ENCODE results near the gene KCNMA1.

KCNMA1 gene

DNA sequence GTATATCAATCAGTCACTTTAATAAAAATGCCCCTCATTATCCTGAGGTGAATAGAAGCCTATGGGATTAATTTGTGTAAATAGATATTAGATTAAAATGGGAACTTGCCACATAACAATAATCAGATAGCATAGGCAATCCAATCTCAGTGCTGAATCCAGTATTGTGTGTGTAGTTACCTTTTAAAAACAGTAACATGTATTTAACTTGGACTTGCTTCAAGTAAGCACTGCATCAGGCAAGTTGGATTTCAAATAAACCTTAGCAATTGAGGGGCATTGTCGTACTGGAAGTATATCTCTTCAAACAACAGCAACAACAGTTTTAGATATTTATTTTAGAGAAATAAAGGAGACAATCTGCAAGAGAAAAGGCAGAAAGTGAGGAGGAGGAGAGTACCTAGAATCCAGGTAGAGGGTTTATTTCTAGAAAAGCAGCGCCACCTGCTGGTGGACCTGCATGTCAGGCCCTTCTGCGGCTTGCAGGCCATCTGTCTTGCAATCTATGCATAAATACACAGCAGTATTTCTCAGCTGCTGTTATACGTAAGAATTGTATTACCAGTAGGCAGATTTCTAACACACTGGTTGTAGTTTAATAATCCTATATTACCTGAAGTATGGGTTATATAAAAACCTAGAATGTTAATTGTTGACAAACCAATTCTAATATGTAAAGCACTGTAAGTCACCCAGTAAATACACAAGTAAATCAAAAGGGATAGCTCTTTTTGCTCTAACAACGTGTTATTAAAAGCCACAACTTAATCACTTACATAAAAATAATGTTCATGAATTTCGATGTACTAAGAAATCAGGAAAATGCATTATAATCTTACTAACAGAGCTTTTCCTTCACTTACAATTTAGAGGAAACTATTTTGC lies 652.8 kb downstream of the KCNMA1 start:
- peak; percentile 20 to 27 for DNase-seq (ENCODE audit: low read depth in 2 of 2)

DNA sequence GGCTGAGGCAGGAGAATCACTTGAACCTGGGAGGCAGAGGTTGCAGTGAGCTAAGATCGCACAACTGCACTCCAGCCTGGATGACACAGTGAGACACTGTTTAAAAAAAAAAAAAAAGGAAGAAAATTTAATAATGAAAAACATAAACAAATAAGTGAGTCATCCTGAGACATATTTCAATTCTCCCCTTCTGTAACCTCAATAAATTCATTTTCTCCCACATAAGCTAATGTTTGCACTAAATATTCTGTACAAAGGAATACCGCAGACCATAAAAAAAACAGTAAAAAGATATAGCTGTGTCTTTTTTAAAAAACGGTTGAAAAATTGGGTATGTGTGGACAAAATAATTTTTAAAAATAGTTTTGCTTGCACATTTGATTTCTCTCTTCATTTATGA lies 654.0 kb downstream of the KCNMA1 start:
- no peak for DNase-seq (ENCODE audit: low read depth in 2 of 2)

DNA sequence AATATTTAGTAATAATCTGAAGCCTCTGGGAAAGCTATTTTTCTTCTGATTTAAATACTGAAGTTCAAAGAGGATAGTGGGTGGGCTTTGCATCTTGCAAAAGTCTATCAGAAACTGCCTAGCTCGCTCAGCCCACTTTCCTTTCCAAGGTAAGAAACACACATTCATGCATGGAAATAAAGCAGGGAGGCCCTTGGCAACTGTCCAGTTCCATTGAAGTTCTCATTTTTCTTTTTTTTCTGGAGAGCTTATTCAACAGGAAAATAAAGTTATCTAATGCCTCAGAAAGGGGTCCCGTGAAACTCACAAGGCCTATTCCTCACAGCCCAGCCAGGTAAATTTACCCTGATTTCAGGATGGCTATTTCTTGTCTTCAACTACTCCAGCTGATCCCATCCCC lies 654.9 kb downstream of the KCNMA1 start:
- DNase-seq (ENCODE audit: low read depth in 2 of 2), result no peak

DNA sequence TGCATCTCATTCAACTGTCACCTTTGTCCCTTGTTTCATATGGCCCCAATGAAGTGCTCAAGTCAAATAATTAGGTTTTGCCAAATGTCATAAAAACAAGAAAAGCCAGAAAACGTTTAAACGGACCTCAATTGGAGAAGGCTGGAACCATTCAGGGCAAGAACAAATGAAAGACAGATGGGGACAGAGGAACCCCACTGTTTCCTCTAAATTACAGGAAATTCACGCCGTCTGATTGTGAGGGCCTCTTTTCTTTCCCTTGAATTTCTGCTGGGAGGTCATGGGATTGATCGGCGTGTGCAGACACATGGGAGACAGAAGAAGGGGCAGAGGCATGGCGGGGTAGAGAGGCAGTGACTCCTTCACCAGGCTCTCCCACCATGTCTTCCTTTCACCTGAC lies 656.4 kb downstream of the KCNMA1 start:
- DNase-seq (ENCODE audit: low read depth in 2 of 2), result no peak

DNA sequence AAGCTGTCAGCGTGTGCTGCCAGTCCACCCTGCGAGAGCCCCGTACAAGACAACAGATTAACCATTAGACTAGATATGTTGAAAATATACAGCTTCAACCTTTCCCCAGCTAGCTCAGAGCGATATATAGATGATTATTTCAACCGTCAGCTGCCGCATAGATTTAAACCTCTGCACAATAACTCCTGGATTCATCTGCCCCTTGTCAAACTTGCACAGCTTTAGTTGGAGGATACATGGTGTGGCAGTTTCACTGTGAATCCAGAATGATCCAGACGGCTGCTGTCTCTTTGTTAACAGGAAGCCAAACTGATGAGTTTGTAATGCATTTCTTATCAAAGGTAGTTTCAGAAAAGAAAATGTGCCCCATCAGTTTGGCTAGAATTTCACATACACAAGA lies 659.7 kb downstream of the KCNMA1 start:
- DNase-seq (ENCODE audit: low read depth in 2 of 2), result no peak

DNA sequence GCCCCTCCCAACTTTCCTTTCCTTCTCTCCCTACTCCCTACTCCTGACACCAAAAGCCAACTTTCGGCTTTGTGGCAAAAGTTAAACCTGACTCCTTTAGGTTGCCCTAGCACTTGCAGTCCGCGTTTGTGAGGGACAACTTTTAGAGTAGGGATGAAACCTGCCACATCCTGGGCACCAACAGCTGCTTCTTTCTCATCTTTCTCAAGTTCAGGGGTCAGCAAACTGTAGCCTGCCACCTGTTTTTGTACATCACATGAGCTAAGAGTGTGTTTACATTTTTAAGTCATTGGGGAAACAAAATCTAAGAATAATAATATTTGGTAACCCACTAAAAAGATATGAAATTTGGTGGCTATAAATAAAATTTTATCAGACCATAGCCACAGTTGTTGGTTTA lies 660.6 kb downstream of the KCNMA1 start:
- no peak for DNase-seq (ENCODE audit: low read depth in 2 of 2)

DNA sequence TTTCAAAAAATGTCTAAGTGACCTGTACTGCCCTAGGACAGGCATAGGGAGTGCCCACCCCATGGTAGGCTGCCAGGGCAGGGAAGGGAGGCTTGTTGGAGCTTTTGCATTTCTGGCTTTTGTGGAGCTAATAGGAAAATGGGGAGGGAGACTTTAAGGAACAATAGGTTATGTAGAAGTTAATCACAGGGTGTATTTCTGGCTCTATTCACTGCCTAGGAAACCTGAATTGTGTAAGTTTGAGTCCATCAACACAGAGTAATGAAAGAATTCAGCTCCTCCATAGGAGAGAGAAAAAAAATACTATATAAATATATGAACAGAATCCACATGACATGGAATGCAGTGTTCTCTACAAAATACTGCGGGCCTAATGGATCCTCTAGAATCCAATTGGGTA lies 661.5 kb downstream of the KCNMA1 start:
- DNase-seq (ENCODE audit: low read depth in 2 of 2), result no peak

DNA sequence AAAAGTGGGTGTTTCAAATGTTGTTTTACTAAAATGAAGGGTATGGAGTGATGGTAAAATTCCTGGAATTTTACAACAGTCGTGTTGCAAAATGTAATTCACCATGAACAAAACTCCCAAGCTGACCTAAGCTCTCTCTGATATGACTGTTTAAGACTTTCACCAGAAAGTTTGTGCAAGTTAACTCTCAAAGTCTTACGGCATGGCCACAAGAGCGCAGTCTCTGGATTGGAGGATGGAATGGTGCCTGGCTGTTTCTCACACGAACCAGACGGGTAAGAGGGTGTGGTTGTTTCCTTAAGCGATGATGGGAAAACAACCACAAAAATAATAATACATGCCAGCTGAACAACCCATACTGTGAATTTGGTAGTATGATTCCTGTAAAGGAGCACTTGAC lies 662.5 kb downstream of the KCNMA1 start:
- DNase-seq (ENCODE audit: low read depth in 2 of 2), result no peak

DNA sequence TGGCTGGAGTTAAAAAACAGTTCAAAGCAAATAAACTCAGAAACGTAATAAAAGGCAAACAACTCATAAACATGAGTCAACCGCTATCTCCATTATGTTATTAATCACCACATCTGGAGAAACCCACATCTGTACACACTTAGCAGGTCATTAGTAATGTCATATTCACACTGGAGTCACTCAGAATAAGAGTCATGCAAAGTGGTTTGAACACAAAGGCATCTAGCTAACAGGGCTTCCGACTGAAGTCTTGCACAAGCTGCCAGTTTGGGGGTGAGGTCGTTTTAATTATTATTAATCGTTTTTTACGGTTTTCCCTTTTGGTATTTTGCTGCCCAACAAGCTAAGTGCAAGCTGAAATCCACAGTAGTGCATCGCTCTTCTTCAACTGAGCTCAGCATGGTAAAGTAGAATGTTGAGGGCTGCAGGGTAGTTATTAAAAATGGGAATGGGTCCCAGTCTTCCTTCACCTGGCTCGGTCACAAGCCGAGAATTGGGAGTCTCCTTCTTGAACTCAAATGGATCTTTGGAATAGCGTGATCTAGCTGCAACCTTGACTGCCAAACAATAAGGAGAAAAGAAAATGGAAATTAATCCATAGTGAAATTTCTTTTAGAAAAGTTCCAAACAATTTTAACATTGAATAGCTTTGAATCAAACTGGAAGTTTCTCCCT lies 663.5 kb downstream of the KCNMA1 start:
- DNase-seq (ENCODE audit: low read depth in 2 of 2), result peak; percentile 56 to 63

DNA sequence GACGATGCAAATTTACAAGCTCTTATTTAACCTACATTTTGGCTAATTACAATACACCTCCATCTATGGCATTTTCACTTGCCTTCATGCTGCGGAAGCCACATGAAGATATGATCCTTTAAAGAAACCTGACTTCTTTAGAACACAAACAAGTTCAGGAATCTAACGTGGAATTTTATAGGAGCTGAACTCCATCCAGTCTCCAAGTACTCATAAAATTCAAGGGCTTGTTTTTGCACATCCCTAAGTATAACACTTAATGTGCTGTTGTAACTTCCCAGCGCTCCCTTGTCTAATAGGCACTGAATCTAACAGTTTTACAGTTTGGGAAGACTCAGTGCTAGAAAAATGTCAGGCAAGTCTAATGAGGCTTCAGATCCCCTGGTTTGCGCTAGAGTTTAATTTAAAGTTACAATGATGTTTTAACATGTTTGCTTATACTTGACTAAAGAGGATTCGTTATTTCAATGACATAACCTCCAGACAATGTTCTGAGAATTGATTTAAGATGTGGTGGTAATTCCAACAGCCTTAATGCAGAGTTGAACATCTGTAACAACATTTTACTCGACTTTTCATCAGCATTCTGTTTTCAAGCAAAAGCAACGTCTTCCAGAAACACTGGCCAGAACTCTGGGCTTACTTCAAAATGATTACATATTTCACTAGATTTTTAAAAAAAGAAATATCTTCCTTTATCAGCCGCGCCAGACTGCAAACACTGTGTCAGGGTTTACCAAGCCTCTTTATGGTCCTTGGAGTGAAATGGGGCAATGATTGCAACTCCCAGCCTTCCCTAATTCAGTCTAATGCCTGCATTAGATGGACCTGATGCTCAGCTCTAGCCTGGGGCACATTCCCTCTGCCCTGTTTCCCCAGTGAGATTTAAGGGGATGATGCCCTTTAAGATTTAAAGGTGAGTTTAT lies 664.3 kb downstream of the KCNMA1 start:
- DNase-seq (ENCODE audit: low read depth in 2 of 2), result peak; percentile 80 to 85

DNA sequence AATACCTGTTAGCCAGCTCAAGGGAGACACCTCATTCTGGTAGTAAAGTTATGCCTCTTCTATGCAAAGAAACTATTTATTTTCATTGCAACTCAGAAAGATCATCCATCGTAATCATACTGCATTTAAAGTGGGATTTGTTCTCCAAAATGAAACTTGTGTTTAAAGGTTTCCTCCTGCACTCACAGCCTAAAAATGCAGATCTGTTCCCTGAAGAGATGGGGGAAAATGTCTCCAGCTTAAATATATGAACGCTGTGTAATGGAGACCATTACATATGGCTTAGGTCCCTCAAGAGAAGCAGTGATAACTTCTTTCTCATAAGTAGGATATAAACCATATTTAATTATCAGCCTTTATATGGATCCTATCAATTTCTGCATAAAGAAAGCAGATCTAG lies 665.1 kb downstream of the KCNMA1 start:
- no peak for DNase-seq (ENCODE audit: low read depth in 2 of 2)

DNA sequence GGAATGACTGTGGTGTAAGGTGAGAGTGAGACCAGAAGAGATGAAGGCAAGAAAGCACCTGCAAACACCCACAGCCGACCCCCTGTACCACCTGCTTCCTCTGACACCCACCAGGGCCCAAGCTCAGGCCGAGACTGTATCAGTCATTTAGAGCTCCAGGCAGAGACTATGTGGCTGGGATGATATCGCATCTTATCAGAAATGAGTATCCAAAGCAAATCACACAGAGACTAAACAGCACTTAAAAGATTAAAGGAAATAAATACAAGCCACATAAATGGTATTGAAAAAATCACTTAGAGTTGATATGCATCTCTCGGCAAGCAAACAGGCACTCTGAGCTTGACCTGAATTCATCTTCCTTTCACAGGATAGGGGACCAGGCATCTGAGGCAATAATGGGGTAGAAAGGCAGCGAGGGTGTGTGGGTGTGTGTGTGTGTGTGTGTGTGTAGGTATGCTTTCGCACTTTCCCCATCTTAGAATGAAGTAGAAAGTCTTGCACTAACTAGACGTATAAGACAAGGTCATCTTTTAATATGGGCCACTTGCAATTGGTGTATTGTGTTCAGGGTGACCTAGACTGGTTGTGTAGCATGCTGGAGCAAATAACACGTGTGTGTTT lies 665.9 kb downstream of the KCNMA1 start:
- no peak for DNase-seq (ENCODE audit: low read depth in 2 of 2)

DNA sequence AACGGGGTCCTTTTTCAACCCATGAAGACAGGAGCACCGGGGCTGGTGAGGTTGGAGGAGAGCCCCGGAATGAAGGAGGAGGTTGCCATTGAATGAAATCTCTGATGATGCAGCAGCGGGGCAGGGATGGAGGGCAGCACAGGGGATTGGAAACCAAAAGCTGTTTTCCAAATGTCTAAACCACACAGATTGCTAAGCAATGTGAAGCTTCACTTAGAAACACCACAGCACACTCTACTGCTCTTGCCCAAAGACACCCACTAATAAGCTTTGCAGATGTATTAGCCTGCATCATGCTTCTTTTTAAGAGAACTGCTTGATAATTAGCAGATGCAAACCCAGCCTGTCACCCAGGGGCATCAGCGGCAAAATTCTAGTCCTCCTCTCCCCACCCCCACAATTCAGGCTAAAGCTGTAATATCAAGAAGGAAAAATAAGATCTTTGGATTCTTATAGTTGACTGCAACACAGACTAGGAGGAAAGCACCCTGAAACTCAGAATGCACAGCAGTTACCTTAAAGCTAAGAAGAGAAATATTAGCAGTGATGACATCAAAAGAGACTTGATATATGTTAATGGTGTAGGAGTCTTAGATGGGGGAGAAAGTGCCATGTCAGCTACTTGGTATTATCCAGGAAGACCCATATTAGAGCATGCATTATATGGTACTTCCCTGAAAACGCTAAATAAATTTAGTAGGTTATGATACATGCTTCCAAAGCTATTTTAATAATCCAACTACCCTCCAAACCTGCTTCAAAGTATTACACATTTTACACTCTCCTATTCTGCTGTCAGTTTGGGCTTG lies 666.7 kb downstream of the KCNMA1 start:
- no peak for DNase-seq (ENCODE audit: low read depth in 2 of 2)

DNA sequence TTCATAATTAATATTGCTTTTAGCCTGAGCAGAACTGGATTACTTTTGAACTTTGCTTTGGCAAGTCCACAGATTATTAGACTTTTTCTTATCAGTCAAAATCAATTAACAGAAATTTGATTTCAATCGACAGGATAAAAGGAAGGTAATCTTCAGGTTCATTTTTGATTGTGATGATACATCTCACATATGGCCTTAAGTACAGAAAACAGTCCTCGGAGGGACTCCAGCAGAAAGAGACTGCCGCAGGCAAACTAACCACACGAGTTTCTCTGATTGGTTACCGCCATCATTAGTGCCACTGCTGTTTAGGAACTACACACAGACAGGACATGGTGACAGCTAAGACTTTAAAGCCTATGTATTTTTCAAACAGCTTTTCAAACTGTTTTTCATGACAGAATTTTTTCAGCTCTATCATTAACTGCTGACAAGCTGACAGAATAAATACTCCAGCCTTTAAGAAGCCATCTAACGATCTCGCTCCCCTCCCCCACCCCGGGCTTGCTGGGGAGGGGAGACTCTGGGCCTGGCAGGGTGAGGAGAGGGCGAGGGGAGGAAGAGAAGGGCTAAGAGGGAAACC lies 668.2 kb downstream of the KCNMA1 start:
- DNase-seq (ENCODE audit: low read depth in 2 of 2), result no peak

DNA sequence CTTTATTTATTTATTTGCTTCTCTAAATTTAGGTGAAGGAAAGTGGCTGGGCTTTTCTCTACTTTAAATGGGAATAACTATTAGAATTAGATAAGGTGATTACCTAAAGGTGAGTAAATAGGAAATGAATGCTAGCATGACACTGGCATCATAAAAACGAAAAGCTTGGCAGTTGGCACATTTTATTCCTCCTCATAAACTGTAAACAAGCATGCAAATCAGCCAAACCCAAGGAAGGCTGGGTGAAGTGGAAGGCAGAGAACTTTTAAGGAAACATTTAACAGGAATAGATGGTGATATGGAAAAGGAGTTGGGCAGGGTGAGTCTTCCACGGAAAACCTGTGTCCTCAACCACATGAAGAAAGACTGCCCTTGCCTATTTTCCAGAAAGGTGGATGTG lies 669.1 kb downstream of the KCNMA1 start:
- no peak for DNase-seq (ENCODE audit: low read depth in 2 of 2)

DNA sequence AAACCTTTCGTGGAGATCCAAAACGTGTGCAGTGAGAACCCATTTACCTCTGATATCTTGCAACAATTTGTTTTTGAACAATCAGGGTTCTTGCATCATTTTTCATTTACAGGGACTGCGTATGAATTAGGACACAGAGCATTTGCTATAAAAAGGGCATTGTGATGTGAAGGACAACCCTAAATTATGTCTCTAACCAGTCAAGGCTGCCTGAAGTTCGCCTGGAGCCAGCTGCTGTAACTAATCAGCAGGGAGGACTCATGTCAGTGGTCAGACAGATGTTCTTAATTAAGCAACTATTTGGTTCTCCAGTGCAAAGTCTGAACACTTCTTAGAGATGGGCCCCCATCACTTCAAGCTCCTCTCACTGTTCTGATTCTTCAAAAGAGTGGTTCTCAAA lies 674.8 kb downstream of the KCNMA1 start:
- peak; percentile 57 to 63 for DNase-seq (ENCODE audit: low read depth in 2 of 2)

DNA sequence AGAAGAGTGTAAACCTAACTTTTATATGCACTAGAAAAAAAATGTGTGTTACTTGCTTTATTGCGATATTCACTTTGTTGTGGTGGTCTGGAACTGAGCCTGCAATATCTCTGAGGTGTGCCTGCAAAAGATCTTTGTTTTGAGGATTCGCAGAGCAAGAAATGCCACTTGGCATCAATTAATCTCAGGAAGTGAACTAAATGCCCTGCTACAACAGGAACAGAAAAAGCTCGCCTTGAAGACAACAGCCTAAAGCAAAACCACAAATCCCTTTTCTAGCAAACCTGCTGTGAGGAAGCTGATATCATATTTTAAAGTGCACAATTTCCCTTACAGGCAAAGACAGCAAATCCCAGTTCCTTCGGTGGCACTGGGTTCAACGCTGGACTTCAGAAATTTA lies 675.8 kb downstream of the KCNMA1 start:
- no peak for DNase-seq (ENCODE audit: low read depth in 2 of 2)

DNA sequence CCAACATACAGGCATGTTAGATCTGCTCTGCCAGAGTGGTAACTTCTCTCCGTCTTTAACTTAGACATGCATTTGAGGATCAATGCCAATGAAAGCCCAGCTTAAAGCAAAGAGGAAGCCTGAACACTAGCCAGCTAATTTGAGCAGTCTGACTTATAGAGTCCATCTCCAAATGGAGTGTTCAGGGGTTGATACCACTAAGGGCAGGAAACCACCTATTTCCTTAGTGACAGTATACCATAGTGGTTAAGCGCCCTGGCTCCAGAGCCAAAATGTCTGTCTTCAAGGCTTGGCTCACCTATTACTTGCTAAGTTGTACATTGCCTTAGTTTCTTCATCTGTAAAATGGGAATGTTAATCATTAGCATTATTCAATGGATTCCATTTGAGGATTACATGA lies 678.5 kb downstream of the KCNMA1 start:
- no peak for DNase-seq (ENCODE audit: low read depth in 2 of 2)

DNA sequence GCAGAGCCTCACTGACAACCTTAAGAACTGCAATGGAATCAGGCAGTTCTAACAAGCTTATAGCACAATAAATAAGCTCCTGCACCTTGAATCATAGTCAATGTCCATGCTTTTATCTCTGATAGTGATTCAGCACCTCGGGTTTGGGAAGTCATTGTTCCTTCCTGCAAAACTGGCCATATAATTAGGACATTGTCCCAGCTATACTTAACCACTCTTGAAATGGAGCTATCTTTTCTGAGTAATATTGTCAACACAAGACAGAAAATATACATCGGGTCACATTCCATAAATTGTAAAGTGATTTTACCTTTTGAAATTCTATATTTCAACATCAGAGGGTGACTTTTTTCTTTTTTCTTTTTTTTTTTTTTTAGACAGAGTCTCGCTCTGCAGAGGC lies 682.8 kb downstream of the KCNMA1 start:
- no peak for DNase-seq (ENCODE audit: low read depth in 2 of 2)

DNA sequence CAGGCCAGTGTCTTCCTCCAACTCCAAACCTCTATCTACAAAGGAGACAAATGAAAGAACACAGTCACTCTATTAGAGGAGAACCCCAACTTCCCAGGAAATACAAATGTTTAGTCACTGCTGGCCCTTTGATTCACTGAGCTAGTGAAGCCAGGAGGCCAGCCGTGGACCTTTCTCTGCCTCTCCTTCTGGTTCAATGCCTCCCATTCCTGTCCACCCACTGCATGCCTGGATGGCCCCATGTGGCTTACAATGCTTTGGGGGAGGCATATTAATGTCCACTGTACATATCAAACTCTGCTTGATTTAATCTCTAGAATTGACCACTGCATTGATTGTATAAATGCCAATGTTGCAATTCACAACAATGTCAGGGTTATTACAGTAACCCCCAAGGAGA lies 687.3 kb downstream of the KCNMA1 start:
- no peak for DNase-seq (ENCODE audit: low read depth in 2 of 2)

DNA sequence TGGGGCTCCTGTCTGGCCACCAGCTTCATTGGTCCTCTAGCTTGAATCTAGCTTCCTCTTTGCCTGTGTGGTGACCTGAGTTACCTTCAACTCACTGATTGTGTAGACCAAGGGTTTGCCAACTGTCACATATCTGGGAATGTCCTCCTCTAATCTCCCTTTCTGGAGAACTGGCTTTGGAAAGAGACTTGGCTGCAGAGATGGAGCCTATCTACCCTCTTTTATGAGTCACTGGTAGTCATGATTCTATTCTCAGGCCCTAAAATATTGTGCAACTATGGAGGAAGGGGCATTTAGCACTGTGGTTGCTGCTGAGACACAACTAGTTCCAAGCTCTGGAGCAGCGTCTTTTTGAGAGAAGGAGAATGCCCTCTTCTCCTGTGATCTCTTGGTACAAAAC lies 691.3 kb downstream of the KCNMA1 start:
- peak; percentile 17 to 19 for DNase-seq (ENCODE audit: low read depth in 2 of 2)
